ENCODE data around the gene SLC4A2. TPM values are rescaled to one million over a fixed set of nuclear protein-coding genes. Genes with fewer than 3 reads are reported as not detected.

The SLC4A2 gene
- total RNA-seq, 1 donor from 2014 or later, result 83.1 TPM

DNA sequence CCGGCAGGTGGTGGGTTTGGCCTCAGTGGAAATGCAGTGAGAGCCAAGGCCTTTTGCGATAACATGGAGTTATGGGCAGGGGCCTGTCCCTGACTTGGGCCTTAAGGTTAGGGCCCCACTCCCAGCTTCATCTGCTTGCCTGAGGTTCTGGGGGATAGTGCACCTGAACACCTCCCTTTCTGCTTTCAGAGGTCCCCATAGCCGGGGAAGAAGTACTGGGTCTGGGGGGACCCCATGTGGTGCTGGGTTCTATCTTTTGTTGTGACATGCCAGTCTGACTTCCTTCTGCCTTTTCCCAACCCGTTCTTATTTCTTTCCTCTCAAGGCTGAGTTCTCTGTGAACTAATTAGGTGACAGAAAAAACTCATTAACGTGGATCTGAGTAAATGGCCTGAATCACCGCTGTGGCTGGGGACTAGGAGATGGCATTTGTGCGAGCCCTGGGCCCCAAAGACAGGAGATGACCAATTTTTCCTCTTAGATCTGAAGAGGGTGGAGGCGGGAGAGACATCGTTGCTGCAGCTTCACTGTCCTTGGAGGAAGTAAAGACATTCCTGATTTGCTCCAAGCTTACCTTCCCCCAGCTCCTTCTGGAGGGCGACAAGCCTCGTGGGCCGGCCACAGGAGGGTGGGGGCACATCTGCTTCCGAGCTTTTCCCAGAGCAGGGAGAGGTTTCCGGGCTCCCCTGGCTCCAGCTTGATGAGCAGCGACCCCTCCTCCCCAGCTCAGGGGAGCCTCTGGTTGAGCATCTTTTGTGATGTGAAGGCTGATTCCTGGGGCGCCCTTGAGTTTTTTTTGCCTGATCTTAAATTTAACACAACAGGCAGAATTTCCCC, 28.8 kb downstream of the SLC4A2 start:
- no peak for DNase-seq (ENCODE audit: low spot score)
- ATAC-seq, result no peak

DNA sequence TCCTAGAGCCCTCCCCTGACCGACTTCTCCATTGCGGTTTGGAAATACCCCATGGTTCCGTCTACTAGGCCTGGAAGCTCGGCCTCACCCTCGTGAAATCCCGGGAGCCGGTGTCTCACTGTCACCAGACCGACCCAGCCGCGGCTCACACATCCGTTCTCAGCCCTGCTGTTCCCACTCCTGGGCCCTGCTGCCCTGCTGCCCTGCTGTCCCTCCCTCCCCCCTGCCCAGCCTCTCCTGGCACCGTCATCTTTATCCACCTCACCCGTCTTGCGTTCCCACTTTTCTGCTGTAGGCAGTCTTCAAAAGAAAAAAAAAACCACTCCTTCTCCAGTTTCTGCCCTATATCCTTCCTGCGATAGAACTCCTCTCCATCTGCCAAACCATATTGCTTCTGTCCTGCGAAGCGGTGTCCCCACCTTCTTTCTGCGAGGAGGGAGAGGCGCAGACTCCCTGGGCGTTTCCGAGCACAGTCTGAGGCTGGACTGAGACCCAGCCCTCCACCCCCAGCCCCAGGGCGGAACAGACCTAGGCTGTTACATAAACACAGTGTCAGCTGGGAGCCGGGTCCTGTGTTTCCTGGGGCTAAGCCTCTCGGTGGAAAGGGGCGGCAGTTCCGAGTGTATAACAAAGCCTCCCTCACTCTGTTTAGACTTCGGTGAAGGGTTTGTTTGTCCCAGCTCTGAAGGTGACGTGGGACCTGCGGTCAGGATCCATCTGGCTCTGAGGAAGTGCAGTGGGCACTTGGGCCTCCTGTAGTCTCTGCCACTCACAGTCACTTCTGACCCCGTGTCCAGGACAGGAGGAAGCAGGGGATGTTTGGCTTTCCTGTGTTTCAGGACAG, 29.7 kb downstream of the SLC4A2 start:
- ATAC-seq (peak; percentile 14), DNase-seq (ENCODE audit: low spot score) (no peak)

DNA sequence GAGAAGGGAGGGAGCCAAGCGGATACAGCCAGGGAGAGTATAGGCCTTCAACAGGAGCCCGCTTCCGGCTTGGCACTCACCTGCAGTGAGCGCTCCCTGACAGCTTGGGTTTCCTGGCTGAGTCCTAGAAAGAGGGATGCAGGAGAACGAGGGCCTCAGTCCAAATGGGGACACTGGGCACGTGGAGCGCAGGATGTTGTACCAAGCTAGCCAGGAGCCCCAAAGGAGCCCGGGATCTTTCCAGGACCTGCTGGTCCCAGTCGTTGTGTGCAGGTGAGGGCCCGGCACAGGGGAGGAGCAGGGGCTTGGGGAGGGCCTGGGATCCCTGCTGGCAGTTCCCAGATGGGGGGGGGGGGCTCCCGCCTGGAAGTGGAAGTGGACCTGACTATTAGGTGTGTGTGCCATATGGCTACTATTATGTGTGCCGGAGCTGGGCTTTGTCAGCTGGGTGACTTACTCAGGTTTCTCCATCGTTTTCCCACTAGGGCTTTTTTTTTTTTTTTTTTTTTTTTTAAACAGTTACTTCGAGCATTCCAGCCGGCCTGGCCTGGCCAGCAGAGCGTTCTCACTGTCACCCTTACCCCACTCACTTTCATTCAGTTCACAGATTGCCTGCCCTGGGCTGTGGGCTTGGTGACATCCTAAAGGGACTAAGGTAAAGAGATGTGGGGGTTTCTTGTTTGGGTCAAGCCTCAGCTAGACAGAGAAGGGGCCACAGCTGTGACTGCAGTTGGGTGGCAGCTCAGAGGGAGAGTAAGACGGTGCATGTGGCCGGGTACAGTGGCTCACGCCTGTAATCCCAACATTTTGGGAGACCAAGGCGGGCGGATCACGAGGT, 30.7 kb downstream of the SLC4A2 start:
- ATAC-seq (no peak), DNase-seq (ENCODE audit: low spot score) (no peak)

DNA sequence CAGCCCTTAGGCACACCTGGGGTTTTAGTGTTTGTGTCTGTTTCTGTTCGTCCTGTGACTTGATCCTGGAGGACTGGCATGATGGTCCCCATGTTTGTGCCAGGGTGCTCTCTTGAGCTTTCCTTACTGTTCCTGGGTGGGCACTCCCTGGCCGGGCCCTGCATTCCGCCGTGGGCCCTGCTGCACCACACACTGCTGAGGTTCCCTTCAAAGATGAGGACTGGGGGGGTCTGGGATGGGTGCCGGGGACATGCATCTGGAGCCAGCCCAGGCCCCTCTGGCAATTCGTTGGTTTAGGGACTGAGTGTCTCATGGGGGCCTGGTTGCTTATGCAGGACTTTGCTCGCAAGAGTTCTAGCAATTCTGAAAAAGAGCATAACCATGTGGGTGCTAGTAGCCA, 31.6 kb downstream of the SLC4A2 start:
- ATAC-seq (no peak), DNase-seq (ENCODE audit: low spot score) (no peak)

DNA sequence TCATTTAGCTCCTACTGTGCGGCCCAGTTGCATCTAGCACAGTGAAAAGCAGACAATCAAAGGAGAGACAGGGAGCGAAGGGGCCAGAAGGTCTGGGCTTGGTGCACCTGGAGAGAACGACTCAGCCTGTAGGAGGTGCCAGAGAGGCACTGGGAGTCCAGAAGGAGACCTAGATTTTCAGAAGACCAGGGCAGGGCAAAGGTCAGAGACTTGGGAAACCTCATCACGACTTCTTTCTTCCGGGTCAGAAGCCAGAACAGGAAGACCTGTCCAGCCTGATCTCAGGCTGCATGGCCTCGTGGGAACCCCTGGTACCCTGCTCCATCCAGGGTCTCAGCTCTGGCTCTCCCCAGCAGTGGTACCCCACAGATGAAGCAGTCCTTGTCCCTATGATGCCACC, 32.0 kb downstream of the SLC4A2 start:
- no peak for DNase-seq (ENCODE audit: low spot score)
- no peak for ATAC-seq

DNA sequence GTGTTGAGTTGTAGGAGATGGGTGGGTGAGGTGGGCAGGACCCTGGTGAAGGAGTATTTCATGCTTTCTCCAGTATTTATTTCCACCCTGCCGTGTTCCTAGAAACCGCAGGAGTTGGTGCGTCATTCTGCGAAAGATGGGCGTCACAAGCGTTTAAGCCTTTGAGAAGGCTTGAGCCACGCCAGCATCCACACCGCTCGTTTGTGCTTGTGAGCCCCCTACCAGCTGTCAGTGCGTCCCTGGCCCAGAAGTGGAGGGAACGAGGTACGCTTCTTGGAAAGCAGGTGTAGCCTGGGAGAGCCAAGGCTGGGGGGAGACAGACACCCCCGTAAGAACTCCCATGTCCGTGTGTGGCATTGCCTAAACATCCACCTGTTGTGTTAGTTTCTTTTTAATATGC, 32.6 kb downstream of the SLC4A2 start:
- ATAC-seq (no peak), DNase-seq (ENCODE audit: low spot score) (no peak)

DNA sequence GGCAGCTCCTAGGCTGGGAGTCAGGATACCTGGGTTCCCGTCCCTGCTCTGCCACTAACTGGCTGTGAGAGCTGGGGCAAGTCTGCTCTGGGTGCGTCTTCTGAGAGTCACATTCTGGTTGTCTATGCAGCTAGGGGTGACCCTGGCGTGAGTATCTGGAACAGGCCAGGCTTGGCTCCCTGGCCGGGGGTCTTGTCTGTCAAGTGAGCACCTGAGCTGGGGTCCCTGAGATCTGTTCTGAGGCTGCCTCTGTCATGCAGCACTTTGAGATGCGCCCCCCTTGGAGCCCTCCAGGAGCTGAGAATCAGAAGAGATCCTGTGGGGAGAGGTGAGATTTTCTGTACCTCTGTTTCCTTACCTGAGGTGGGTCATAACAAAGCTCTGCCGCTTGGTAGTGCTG, 34.4 kb downstream of the SLC4A2 start:
- DNase-seq (ENCODE audit: low spot score), result no peak
- ATAC-seq, result no peak

DNA sequence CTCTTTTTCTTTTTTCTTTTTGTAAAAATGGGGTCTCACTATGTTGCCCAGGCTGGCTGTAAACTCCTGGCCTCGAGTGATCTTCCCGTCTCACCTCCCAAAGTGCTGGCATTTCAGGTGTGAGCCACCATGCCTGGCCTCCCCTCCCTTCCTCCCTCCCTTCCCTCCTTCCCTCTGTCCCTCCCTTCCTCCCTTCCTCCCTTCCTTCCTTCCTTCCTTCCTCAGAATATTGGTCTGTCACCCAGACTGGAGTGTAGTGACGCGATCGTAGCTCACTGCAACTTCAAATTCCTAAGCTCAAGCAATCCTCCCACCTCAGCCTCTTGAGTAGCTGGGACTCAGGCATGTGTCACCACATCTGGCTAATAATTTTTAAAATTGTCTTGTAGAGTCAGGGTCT, 35.3 kb downstream of the SLC4A2 start:
- DNase-seq (ENCODE audit: low spot score) (no peak), ATAC-seq (no peak)

DNA sequence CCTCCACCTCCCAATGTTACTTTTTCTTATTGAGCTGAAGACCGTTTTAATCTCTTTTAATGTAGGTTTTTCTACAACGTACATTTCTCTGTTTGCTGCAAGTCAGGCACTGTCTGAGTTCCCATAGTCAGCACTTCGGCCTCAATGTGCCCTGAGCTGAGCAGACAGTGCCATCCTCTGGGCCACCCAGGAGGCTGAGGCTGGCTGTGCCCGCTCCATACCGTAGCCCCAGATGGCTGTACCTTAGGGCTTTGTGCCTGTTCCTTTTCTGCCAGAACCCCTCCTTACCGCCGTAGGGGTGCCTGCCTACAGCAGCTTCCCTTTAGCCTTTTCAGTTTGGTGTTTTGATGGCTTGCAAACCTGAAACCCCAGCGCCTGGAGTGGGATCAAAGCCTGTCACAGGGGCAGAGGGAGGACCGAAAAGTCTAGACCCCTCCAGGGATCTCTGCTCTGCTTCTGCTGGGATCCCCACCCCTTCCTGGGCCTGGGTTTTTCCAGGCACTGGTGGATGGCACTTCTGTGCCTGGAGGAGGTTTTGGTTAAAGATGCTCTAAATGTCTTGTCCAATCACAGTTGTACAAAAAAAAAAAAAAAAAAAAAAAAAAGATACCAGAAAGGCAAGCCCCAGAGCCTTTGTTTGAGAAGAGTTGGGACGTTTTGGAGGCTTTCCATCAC, 35.9 kb downstream of the SLC4A2 start:
- ATAC-seq (peak; percentile 26), DNase-seq (ENCODE audit: low spot score) (no peak)

DNA sequence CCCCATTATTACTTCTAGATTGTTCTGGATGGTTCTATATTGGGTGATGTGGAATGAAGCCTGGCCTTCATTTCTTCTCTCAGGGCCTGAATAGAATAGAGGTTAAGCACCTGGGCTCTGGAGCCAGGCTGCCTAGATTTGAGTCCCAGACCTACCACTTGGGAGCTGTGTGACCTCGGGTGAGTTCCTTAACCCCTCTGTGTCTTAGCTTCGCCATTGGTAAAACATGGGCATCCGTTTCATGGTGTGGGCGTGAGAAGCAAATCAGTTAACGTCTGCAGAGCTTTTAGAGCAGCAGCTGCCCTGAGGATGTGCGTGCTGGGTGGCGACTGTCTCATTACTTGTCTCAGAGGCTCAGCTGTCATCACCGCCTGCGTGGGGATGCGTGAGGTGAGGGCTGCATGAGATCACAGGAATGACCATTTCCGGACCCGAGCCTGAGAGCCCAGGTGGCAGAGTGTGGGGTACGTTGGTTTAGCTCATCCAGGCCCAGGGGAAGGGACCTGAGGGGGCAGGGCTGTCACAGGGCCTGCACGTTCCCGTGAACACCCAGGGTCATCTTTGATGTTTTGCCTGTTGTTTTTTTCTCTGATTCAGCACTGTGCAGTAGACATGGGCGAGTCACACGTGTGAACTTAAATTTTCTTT, 36.6 kb downstream of the SLC4A2 start:
- ATAC-seq (no peak), DNase-seq (ENCODE audit: low spot score) (no peak)

DNA sequence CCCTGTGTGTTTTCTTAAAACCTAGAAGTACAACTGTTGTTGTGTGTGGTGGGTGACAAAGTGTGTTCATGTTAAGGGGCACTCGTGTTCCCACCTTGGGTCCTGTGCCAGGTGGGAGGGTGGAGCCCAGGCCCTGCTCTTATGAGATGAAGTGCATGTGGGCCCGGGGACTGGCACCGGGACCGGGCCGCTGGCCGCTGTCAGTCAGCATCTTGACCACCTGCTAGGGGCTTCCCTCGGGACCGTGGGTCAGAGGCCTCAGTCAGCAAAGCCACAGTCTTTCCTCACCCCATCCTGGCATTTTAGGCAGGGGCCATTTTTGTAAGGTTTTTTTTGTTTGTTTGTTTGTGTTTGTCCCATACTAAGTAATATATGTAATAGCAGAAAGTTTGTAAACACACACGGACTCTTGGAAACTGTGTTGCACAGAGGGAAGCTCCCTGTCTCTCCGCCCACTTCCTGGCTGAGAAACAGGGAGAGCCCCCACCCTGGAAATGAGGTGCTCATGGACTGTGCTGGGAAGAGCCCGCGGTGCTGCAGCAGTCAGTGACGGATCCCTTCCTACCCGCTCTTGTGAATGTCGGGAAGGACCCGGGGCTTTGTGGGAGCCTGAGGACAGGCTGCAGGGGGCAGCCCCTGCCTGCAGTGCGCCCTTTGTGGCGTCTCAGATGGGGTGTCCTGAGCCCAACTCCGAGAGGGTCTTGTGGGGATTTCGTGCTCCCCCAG, 40.3 kb downstream of the SLC4A2 start:
- ATAC-seq (no peak), DNase-seq (ENCODE audit: low spot score) (no peak)

DNA sequence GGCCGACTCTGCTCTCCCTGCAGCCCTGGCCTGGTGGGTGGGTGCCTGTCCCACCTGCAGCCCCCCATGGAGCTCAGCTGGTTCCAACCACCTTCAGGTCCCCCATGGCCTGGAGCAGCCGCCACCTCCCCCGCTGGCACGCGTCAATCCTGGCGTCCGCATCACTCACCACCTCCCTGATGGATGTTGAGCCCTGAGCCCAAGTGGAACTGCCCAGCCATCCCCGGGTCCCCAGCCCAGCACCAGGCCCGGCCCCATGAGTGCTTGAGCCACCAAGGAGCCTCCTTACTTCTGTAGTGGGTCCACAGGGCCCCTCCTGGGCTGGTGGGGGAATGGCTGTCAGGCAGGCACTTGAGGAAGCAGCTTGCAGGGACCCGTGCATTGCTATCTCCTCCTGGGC, 41.5 kb downstream of the SLC4A2 start:
- no peak for ATAC-seq
- no peak for DNase-seq (ENCODE audit: low spot score)

DNA sequence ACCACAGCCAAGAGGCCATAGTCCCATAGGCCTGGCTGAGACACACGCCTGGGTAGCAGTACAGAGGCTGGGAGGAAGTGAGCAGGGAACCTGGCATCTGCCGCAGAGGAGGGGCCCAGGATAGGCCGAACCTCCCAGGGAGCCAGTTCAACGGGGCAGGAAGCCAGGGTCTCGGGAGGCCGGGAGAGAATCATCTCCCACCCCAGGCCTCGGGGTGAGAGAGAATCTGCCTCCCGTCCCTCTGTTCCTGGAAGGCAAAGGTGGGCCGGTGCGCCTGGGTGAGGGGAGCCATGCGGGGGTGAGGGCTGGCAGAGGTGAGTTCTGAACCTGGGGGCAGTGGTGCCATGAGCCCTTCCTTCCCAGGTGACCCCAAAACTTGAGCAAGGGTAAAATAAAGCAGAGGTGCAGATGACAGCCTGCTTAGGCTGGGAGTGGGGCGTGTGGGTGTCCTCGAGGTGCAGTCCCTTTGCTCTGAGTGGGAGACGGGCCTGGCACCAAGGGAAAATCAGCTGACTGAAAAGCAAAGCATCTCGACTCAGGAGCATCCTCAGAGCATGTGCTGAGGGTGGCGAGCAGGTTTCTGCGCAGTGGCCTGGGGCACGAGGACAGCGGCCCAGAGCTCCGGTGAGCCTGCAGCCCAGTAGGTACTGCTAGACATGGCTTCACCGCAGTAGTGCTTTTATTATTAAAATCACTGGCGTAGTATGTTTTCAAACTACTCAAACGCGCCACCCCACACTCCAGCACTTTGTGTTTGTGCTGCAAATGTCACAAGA, 42.4 kb downstream of the SLC4A2 start:
- no peak for ATAC-seq

DNA sequence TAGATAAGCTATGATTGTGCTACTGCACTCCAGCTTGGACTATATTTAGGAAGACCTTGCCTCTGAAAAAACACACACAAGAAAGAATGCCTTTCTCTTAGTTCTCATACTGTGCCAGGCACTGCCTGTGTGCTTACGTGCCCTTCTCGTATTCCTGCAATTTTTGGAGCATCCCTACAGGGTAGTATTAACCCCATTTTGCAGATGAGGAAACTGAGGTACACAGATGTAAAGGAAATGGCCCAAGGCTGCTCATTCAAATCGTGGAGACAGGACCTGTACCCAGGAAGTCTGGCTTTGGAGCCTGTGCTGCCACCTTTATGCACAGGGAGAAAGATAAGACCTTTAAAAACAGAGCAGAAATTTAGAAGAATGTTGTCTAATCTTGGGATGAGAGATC, 43.6 kb downstream of the SLC4A2 start:
- no peak for ATAC-seq

More for the DNA sequence above, 42.4 kb downstream of the SLC4A2 start:
- DNase-seq (ENCODE audit: low spot score), result no peak

DNA sequence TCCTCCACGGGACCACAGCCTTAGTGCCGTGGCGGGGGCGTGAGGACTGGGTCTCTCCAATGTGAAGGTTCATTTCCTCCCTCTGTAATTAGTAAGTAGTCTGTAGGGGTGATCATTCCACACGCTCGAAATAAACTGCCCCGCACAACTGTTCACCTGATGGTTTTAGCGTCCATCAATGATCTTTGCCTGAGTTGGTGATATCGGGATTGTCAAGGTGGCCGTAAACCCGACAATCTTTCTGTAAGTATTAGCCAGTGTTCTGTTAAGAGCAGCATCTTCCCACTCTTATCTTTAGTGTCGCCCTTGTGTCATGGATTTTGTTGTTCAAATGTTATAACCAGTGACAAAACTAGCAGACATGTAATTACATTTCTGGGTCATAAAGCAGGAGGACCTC, 44.6 kb downstream of the SLC4A2 start:
- no peak for ATAC-seq
- DNase-seq (ENCODE audit: low spot score), result no peak

More for the DNA sequence above, 43.6 kb downstream of the SLC4A2 start:
- DNase-seq (ENCODE audit: low spot score), result no peak

DNA sequence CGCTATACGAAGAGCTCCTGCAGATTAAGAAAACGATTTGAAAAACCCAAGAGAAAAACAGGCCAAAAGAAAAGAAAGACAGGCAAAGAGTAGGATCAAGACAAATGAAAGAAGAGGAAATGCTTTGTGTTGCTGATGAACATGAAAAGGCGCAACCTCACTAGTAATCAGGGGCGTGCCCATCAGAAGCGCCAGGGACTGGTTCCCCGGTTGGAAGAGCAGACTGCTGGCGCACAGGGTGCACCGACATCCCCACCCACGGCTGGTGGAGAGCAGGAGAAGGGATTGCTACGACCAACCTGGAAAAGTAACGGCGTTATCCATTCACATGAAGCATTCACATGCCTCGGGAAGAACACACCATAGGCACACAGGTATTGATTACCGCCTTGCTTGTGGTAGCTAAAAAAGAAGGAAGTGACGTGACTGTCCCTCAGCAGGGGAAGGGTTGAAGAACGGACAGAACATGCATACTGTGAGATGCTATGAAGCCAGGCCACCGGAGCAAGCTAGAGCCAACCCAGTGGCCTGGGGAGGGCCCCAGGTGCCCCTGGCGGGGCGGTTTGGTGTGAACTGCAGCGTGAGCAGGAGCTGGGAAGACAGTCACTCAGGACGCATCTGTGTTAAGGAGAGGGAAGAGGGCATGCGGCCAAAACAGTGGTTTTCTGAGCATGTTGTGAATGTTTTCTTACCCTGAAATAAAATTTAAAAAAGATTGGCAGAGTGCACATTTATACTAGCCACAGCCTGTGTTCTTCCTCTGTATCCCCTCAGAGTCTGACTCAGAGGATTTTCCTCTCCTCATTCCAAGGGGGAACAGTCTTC, 45.2 kb downstream of the SLC4A2 start:
- ATAC-seq (no peak), DNase-seq (ENCODE audit: low spot score) (no peak)

DNA sequence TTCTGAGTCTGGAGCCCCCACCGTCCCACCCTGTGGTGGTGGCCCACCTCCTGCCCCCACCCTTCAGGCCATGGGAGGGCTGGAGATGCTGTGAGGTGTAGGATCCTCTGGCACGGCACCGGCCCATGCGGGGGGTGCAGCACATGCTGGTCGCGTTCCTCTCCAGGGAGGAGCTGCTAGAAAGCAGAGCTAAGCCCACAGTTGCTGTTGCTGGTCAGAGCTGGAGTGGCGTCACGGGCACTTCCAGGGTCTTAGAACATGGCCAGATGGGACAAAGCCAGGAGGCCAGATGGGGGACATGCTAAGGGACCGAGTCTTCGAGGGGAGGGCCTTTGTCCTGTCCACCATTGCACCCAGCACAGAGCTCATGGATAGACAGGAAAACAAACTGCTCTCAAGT, 48.5 kb downstream of the SLC4A2 start:
- ATAC-seq, result no peak
- no peak for DNase-seq (ENCODE audit: low spot score)
